ENCODE data around the gene IGF2.

Gene IGF2

GRCh38 chr11:2103668-2104523, 35.3 kb downstream of the IGF2 start:
- DNase-seq (no peak), ATAC-seq (no peak)

DNA sequence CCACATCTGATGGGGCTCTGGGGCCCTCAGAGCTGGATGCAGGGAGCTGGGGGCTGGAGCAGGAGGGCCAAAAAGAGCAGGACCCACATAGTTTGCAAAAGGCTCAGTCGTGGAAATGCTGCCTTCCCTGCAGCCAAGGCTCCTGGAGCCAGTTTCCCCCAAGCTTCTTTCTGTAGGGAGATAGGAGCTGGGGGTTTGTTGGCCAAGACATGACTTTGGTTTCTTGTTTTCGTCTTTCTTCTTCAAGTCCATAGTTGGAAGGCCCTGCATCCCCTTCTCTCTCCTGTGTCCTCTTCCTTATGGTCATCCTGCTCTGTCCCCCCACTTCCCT, 36.3 kb downstream of the IGF2 start:
- DNase-seq (no peak), ATAC-seq (no peak)

DNA sequence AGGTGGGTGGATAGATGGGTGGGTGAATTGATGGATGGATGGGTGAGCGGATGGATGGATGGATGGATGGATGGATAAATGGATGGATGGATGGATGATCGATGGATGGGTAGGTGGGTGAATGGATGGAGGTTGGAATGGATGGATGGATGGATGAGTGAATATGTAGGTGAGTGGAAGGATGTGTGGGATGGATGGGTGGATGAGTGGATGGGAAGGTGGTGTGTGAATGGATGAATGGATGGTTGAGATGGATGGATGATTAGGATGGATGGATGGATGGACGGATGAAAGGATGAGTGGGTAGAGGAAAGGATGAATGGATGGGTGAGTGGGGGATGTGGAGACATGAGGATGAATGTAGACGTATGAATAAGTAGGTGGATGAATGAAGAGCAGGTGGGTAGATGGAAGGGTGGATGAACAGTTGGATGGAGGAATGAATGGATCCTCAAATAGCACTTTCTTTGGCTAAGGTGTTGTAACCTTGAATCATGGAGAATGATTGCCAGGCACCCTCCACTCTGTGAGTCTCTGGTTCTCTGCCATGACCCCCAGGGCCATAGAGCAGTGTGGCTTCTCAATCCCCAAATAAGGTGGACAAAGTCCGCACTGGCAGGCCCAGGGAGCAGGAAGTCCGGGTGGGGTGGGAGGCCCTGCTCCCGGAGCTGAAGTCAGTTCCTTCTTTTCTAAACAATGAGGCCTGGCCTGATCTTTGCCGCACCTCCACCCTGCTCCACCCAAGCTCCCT, 36.9 kb downstream of the IGF2 start:
- DNase-seq = no peak

GRCh38 chr11:2101171-2101675, 38.0 kb downstream of the IGF2 start:
- ATAC-seq (no peak), DNase-seq (no peak)

More for the DNA sequence above, 36.9 kb downstream of the IGF2 start:
- no peak for ATAC-seq

DNA sequence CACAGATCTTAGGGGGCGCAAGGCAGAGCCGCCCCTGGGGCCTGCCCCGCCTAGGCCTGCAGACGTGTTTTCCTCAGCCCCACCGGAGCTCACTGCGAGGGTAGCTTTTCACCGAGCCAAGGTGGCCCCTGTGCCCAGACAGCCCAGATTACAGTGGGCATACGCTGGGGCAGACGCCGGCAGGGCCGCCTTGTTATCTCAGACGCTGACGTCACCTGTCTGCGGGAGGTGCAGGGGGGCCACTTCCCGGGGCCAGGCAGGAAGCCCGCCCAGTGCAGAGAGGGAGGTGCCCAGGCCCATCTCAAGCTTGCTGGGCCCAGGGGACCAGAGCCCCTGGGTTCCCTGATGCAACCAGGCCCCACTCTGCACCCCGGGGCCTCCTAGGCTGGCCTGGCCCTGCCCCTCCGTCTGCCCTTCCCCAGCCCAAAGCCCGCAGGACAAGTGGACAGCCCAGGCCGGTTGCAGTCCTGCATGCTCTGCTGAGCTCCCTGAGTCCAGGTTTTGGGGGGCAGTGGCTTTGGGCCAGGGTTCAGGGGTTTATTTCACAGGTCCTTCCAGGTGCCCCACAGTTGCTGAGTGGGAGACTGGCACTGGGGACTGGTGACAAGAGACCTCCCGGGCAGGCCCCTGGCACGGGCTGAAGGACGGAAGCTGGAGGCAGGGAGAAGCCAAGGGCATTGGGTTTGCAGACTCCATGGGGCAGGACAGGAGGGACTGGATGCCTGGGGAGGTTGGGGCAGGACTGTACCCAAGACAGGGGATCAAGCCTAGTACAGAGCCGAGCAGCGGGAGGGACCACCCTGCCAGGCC, 38.6 kb downstream of the IGF2 start:
- DNase-seq (no peak), ATAC-seq (no peak)

- ATAC-seq = no peak
- DNase-seq = no peak
Observed at GRCh38 chr11:2099516-2100349, 39.5 kb downstream of the IGF2 start.

DNA sequence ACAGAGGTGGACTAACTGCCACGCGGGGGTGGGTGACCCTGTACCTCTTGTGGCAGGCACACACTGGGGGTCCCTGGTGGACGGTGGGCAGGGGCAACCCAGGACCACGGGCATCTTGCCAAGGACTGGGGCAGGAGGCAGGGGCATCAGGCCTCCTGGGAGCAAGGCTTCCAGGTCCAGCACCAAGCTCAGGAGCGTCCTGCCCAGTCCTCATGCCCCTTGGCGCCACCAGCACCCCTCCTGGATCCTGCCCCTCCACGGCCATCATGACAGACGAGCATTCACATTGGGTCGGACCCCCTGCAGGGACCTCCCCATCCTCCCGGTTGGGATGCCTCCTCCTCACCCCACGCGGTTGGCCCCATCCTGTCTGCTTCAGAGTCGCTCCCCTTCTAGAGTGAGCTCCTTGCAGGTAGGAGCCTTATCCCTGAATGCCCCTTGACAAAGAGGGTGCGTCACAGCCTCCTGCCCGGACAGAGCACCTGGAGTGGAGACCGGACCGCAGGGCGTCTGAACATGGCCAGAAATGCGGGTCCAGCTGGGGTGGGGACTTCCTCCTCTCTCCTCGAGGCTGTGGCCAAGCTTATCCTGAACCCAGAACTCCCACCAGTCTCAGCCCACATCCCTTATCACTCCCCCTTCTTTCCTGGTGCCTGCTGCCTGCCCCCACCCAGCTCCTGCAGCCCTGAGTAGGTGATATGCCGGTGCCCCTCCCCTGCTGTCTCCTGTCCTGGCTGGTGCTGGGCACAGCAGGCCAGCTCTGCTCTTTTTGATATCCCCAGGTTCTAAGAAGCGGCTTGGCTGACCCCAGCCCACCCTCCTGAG, 40.3 kb downstream of the IGF2 start:
- ATAC-seq (no peak), DNase-seq (no peak)

GRCh38 chr11:2097998-2098690, 41.0 kb downstream of the IGF2 start:
- DNase-seq (no peak), ATAC-seq (no peak)

- no peak for DNase-seq
- no peak for ATAC-seq
Observed at GRCh38 chr11:2097356-2097997, 41.7 kb downstream of the IGF2 start.

DNA sequence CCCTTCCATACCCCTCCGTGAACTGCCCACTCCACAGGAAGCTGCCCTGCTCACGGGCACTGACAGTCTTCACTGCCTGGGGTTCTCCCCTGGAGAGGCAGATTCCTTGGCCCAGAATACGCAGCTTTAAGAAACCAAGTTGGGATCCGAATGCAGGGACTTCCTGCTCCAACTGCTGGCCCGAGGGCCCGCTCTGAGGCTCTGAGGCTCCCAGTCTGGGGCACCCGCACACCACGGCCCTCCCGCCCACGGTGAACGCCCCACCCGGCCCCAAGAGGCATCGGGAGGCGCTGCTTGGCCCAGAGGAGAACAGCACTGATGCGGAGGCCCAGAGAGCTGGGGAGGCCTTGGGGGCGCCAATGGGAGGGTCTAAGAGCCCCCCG, 42.3 kb downstream of the IGF2 start:
- DNase-seq (no peak), ATAC-seq (no peak)

GRCh38 chr11:2096011-2096918, 42.9 kb downstream of the IGF2 start:
- no peak for DNase-seq
- ATAC-seq = no peak

DNA sequence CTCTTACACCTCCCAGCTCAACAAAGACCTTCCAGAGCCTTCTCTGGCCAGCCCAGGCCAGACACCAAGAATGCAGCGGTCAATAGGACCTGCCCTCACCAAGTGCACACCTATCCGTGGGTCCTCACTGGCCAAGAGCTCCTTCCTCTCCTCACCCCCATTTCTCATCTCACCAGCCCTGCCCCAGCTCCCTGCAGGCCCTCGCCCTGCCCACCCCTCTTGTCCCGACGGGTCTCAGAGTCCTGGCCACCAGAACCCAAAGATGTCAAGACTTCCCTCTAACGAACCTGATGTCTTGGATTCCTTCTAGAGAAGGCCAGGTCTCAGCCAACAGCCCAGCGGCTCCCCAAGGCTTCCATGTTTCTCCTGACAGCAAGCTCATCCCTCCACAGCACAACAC, 43.6 kb downstream of the IGF2 start:
- DNase-seq = no peak
- no peak for ATAC-seq

DNA sequence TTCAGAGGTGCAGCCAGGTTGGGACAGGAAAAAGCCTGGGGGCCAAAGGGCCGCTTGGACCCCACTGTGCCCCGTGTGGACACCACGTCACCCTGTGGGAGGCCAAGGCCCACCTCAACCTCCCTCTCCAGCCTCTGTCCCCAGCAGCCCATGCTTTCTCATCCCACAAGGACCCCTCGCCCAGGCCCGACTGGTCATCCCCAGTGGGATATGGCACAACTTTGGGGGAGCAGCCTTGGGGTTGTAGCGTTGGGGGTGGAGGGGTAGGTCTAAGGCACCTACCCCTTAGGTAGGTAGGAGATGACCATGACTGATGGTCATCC, 44.0 kb downstream of the IGF2 start:
- DNase-seq (no peak), ATAC-seq (no peak)

DNA sequence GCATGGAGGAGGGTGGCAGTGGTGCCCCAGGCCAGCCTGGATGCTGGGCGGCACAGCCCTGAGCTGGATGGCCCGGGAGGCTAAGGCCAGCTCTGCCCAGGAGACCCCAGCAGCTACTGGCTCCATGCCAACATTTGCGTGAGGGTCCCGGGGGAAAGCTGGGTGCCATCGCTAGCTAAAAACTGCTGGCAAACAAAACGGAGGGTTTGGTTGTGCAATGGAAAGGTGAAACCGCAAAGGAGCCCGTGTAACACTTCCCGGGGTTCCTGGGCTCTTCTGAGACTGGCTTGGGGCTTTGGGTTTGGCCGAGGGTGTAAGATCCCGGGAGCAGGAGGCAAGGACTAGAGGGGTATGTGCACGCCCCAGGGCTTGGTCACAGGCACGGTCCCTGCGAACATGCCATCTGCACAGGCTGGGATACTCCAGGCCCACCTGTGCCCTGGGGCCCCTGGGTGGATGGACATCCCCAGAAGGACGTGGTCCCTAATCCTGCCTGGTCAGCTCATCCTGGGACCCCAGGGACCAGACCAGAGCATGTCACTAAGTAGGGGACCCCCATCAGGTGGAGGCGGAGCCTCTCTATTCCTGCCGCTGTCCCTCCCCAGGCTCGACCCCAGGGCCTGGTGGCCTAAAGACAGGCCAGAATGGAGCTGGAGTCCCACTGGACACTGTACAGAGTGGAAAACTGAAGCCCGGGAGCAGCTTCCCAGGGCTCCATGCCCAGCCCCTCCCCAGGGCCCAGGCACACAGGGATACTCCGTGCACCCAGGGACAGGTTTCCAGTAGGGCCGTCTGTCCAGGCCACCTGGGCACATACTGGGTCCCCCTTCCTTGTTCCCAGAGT, 44.6 kb downstream of the IGF2 start:
- DNase-seq (no peak), ATAC-seq (no peak)

- DNase-seq (no peak), ATAC-seq (no peak)
Observed at GRCh38 chr11:2093575-2094353, 45.4 kb downstream of the IGF2 start.

DNA sequence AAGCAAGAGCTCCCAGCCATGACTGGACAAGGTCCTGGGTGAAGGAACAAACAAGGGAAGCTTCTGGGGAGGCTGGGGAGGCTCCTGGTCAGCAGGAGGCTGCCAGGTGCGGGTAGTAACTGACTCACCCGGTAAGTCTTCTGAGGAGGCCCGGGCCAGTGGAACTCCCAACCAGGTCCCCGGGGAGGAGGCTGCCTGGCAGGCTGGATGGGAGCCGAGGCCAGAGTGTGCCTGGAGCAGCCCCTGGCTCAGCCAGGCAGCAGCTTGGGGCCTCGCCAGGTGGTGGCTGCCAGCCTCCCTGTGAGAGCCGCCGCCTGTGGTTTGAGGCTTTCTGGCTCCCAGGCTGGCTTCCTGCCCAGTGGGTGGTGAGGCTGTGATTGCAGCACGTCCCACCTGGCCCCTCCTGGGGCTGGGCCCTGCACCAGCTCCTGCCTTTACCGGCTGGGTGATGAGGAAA, 46.2 kb downstream of the IGF2 start:
- peak; percentile 57 for DNase-seq

DNA sequence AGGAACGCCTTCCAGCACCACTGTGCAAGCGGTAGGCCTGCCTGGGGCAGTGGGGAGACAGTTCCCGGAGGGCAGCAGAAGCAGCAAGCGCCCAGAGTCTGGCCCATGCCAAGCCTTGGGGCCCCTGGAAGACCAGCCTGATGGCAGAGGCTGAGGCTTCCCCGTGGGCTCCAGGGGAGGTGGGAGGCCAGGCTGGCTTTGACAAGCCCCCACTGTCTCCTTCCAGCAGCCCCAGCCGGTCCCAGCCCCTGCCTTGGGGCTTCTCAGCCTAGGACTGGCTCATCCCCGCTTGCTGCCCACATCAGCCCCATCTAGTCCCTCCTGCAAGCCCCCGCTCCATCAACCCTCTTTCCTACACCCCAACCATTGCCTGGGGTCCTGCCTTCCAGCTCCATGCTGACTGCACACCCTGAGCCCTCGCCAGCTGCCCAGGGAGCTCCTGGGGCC, 46.7 kb downstream of the IGF2 start:
- DNase-seq = no peak
- no peak for ATAC-seq

More for the DNA sequence above, 46.2 kb downstream of the IGF2 start:
- peak; percentile 29 for ATAC-seq

Data from stimulated activated naive CD8-positive, alpha-beta T cell treated with anti-CD3 and anti-CD28 coated beads, Interleukin-15, Interleukin-2, amounts not matched to agents 100 U/mL and 50 U/mL, for 24 hours (primary cell).